ENCODE data around the gene EID1.
"Not testable (repeated sequence)": the region's sequence is repeated elsewhere in the genome, so short reads cannot be mapped to it uniquely, and the experiment has no call there.

EID1 gene

GRCh38 chr15:48877630-48878595, at the start of gene EID1:
TSS of gene EID1 (plus strand) at chr15:48878134. CDS start at chr15:48878177, 43 bp downstream.
- H3K9me3 ChIP-seq (ENCODE audit: control insufficient read depth, insufficient read depth, low read length) = no peaks in the 10 kb centered on the region
- H3K27me3 ChIP-seq (ENCODE audit: control insufficient read depth, insufficient read depth, low read length) = no peaks in the 10 kb centered on the region
- H3K9ac ChIP-seq (ENCODE audit: low read depth, low read length) = peak within 1 kb of the TSS; percentile 93
- peaks cover 17% of the 10 kb centered on the region for H3K4me1 ChIP-seq (ENCODE audit: control insufficient read depth, insufficient read depth, low read length)
- peaks cover 7% of the 10 kb centered on the region for H3K36me3 ChIP-seq (ENCODE audit: control insufficient read depth, insufficient read depth, low read length)
- peak within 1 kb of the TSS; percentile 98 for H3K4me3 ChIP-seq (ENCODE audit: low read depth, low read length)
- H3K27ac ChIP-seq (ENCODE audit: low read depth, low read length) = peak within 1 kb of the TSS; percentile 91

- Histone ChIP-seq H3K27ac (ENCODE audit: low read depth, low read length) (no peak overlapping the region), H3K36me3 (ENCODE audit: control insufficient read depth, insufficient read depth, low read length) (no peaks in the 10 kb centered on the region), H3K9me3 (ENCODE audit: control insufficient read depth, insufficient read depth, low read length) (no peaks in the 10 kb centered on the region), H3K27me3 (ENCODE audit: control insufficient read depth, insufficient read depth, low read length) (no peaks in the 10 kb centered on the region), H3K9ac (ENCODE audit: low read depth, low read length) (no peak overlapping the region), H3K4me3 (ENCODE audit: low read depth, low read length) (no peak overlapping the region), H3K4me1 (ENCODE audit: control insufficient read depth, insufficient read depth, low read length) (peaks cover 6% of the 10 kb centered on the region)
Measured at GRCh38 chr15:48828471-48828870, 49.5 kb upstream of the EID1 start.

- no peaks in the 10 kb centered on the region for H3K36me3 ChIP-seq (ENCODE audit: control insufficient read depth, insufficient read depth, low read length)
- no peak overlapping the region for H3K4me3 ChIP-seq (ENCODE audit: low read depth, low read length)
- H3K9me3 ChIP-seq (ENCODE audit: control insufficient read depth, insufficient read depth, low read length) = no peaks in the 10 kb centered on the region
- no peaks in the 10 kb centered on the region for H3K27me3 ChIP-seq (ENCODE audit: control insufficient read depth, insufficient read depth, low read length)
- H3K27ac ChIP-seq (ENCODE audit: low read depth, low read length) = no peak overlapping the region
- H3K9ac ChIP-seq (ENCODE audit: low read depth, low read length) = no peak overlapping the region
- peaks cover 2% of the 10 kb centered on the region; the same call in 1 of the 2 replicates for H3K4me1 ChIP-seq (ENCODE audit: control insufficient read depth, insufficient read depth, low read length)
Measured at GRCh38 chr15:48828906-48829305, 49.0 kb upstream of the EID1 start.

GRCh38 chr15:48832648-48833047, 45.3 kb upstream of the EID1 start:
- no peaks in the 10 kb centered on the region for H3K36me3 ChIP-seq (ENCODE audit: control insufficient read depth, insufficient read depth, low read length)
- no peaks in the 10 kb centered on the region for H3K9me3 ChIP-seq (ENCODE audit: control insufficient read depth, insufficient read depth, low read length)
- no peaks in the 10 kb centered on the region for H3K27me3 ChIP-seq (ENCODE audit: control insufficient read depth, insufficient read depth, low read length)
- H3K27ac ChIP-seq (ENCODE audit: low read depth, low read length) = no peak overlapping the region
- no peak overlapping the region for H3K4me3 ChIP-seq (ENCODE audit: low read depth, low read length)
- H3K9ac ChIP-seq (ENCODE audit: low read depth, low read length) = no peak overlapping the region
- H3K4me1 ChIP-seq (ENCODE audit: control insufficient read depth, insufficient read depth, low read length) = no peaks in the 10 kb centered on the region

- H3K9ac ChIP-seq (ENCODE audit: low read depth, low read length) = no peak overlapping the region
- H3K27me3 ChIP-seq (ENCODE audit: control insufficient read depth, insufficient read depth, low read length) = no peaks in the 10 kb centered on the region
- no peak overlapping the region for H3K4me3 ChIP-seq (ENCODE audit: low read depth, low read length)
- no peaks in the 10 kb centered on the region for H3K36me3 ChIP-seq (ENCODE audit: control insufficient read depth, insufficient read depth, low read length)
- no peaks in the 10 kb centered on the region for H3K4me1 ChIP-seq (ENCODE audit: control insufficient read depth, insufficient read depth, low read length)
- H3K9me3 ChIP-seq (ENCODE audit: control insufficient read depth, insufficient read depth, low read length) = no peaks in the 10 kb centered on the region
- H3K27ac ChIP-seq (ENCODE audit: low read depth, low read length) = no peak overlapping the region
Measured at GRCh38 chr15:48833526-48834239, 44.3 kb upstream of the EID1 start.

GRCh38 chr15:48834756-48835155, 43.2 kb upstream of the EID1 start:
- Histone ChIP-seq H3K27me3 (ENCODE audit: control insufficient read depth, insufficient read depth, low read length) (no peaks in the 10 kb centered on the region), H3K4me1 (ENCODE audit: control insufficient read depth, insufficient read depth, low read length) (no peaks in the 10 kb centered on the region), H3K27ac (ENCODE audit: low read depth, low read length) (no peak overlapping the region), H3K4me3 (ENCODE audit: low read depth, low read length) (no peak overlapping the region), H3K9me3 (ENCODE audit: control insufficient read depth, insufficient read depth, low read length) (no peaks in the 10 kb centered on the region), H3K36me3 (ENCODE audit: control insufficient read depth, insufficient read depth, low read length) (no peaks in the 10 kb centered on the region), H3K9ac (ENCODE audit: low read depth, low read length) (no peak overlapping the region)

GRCh38 chr15:48842501-48842900, 35.4 kb upstream of the EID1 start:
- Histone ChIP-seq H3K27ac (ENCODE audit: low read depth, low read length) (no peak overlapping the region), H3K36me3 (ENCODE audit: control insufficient read depth, insufficient read depth, low read length) (no peaks in the 10 kb centered on the region), H3K9me3 (ENCODE audit: control insufficient read depth, insufficient read depth, low read length) (no peaks in the 10 kb centered on the region), H3K27me3 (ENCODE audit: control insufficient read depth, insufficient read depth, low read length) (no peaks in the 10 kb centered on the region), H3K9ac (ENCODE audit: low read depth, low read length) (no peak overlapping the region), H3K4me3 (ENCODE audit: low read depth, low read length) (no peak overlapping the region), H3K4me1 (ENCODE audit: control insufficient read depth, insufficient read depth, low read length) (no peaks in the 10 kb centered on the region)

- no peaks in the 10 kb centered on the region for H3K27me3 ChIP-seq (ENCODE audit: control insufficient read depth, insufficient read depth, low read length)
- H3K9me3 ChIP-seq (ENCODE audit: control insufficient read depth, insufficient read depth, low read length) = no peaks in the 10 kb centered on the region
- H3K4me1 ChIP-seq (ENCODE audit: control insufficient read depth, insufficient read depth, low read length) = no peaks in the 10 kb centered on the region
- no peak overlapping the region for H3K27ac ChIP-seq (ENCODE audit: low read depth, low read length)
- no peak overlapping the region for H3K9ac ChIP-seq (ENCODE audit: low read depth, low read length)
- no peaks in the 10 kb centered on the region for H3K36me3 ChIP-seq (ENCODE audit: control insufficient read depth, insufficient read depth, low read length)
- no peak overlapping the region for H3K4me3 ChIP-seq (ENCODE audit: low read depth, low read length)
Measured at GRCh38 chr15:48845123-48845522, 32.8 kb upstream of the EID1 start.

GRCh38 chr15:48850648-48851047, 27.3 kb upstream of the EID1 start:
- H3K4me1 ChIP-seq (ENCODE audit: control insufficient read depth, insufficient read depth, low read length) = peaks cover 6% of the 10 kb centered on the region
- no peak overlapping the region for H3K4me3 ChIP-seq (ENCODE audit: low read depth, low read length)
- H3K36me3 ChIP-seq (ENCODE audit: control insufficient read depth, insufficient read depth, low read length) = no peaks in the 10 kb centered on the region
- H3K27ac ChIP-seq (ENCODE audit: low read depth, low read length) = no peak overlapping the region
- no peaks in the 10 kb centered on the region for H3K27me3 ChIP-seq (ENCODE audit: control insufficient read depth, insufficient read depth, low read length)
- no peaks in the 10 kb centered on the region for H3K9me3 ChIP-seq (ENCODE audit: control insufficient read depth, insufficient read depth, low read length)
- H3K9ac ChIP-seq (ENCODE audit: low read depth, low read length) = no peak overlapping the region

- Histone ChIP-seq H3K36me3 (ENCODE audit: control insufficient read depth, insufficient read depth, low read length) (no peaks in the 10 kb centered on the region), H3K9me3 (ENCODE audit: control insufficient read depth, insufficient read depth, low read length) (no peaks in the 10 kb centered on the region), H3K4me1 (ENCODE audit: control insufficient read depth, insufficient read depth, low read length) (peaks cover 19% of the 10 kb centered on the region), H3K9ac (ENCODE audit: low read depth, low read length) (no peak overlapping the region), H3K27ac (ENCODE audit: low read depth, low read length) (no peak overlapping the region), H3K4me3 (ENCODE audit: low read depth, low read length) (no peak overlapping the region), H3K27me3 (ENCODE audit: control insufficient read depth, insufficient read depth, low read length) (no peaks in the 10 kb centered on the region)
Measured at GRCh38 chr15:48851956-48852355, 26.0 kb upstream of the EID1 start.

GRCh38 chr15:48854434-48854833, 23.5 kb upstream of the EID1 start:
- H3K9ac ChIP-seq (ENCODE audit: low read depth, low read length); H3K27ac ChIP-seq (ENCODE audit: low read depth, low read length); H3K9me3 ChIP-seq (ENCODE audit: control insufficient read depth, insufficient read depth, low read length); H3K27me3 ChIP-seq (ENCODE audit: control insufficient read depth, insufficient read depth, low read length); H3K4me3 ChIP-seq (ENCODE audit: low read depth, low read length); H3K36me3 ChIP-seq (ENCODE audit: control insufficient read depth, insufficient read depth, low read length): not testable (repeated sequence)
- H3K4me1 ChIP-seq (ENCODE audit: control insufficient read depth, insufficient read depth, low read length) = peaks cover 34% of the 10 kb centered on the region

Measured in HUES48 (cell line).